Daoy (cell line): ENCODE data around the gene HACD2. TPM values are rescaled to one million over a fixed set of nuclear protein-coding genes. Genes with fewer than 3 reads are reported as not detected.
"Not testable (repeated sequence)": the region's sequence is repeated elsewhere in the genome, so short reads cannot be mapped to it uniquely, and the experiment has no call there.

Source experiments
- DNase-seq: peaks from one replicate; pipeline ENCODE4 v3.0.0-alpha.2; 2015; ENCODE audit warnings: low read depth
- total RNA-seq: library from RNA; depleted of rRNA; stranded (reverse); fragments of >200 nt; shearing (Covaris generic); gene quantifications from 2 replicates; pipeline ENCODE4 v1.2.3, GENCODE V29; 2014

HACD2 gene
- total RNA-seq, 1 experiment from 2014 or later = 26.7 TPM

- not testable (repeated sequence) for DNase-seq
These were observed 26.8 kb upstream of the HACD2 start for GRCh38 chr3:123611674-123612073.

- no peak for DNase-seq
These were observed 26.2 kb upstream of the HACD2 start for GRCh38 chr3:123611082-123611481.

- DNase-seq = no peak
These were observed 25.5 kb upstream of the HACD2 start for GRCh38 chr3:123610331-123610730.

GRCh38 chr3:123609063-123609462, 24.2 kb upstream of the HACD2 start:
- no peak for DNase-seq

GRCh38 chr3:123608263-123608937, 23.5 kb upstream of the HACD2 start:
- no peak for DNase-seq

GRCh38 chr3:123606527-123606926, 21.7 kb upstream of the HACD2 start:
- DNase-seq = no peak

- DNase-seq = peak; percentile 44
These were observed 21.0 kb upstream of the HACD2 start for GRCh38 chr3:123605789-123606234.

GRCh38 chr3:123603153-123603552, 18.3 kb upstream of the HACD2 start:
- DNase-seq = not testable (repeated sequence)

- DNase-seq = peak; percentile 86
These were observed 17.5 kb upstream of the HACD2 start for GRCh38 chr3:123602325-123602724.

GRCh38 chr3:123600863-123601262, 16.0 kb upstream of the HACD2 start:
- not testable (repeated sequence) for DNase-seq

- no peak for DNase-seq
These were observed 12.7 kb upstream of the HACD2 start for GRCh38 chr3:123597561-123597960.

- DNase-seq = no peak
These were observed 10.7 kb upstream of the HACD2 start for GRCh38 chr3:123595396-123596180.

- no peak for DNase-seq
These were observed 8.5 kb upstream of the HACD2 start for GRCh38 chr3:123593381-123593780.

- no peak for DNase-seq
These were observed 6.0 kb upstream of the HACD2 start for GRCh38 chr3:123590685-123591450.

- DNase-seq = no peak
These were observed 2.5 kb upstream of the HACD2 start for GRCh38 chr3:123587401-123587800.

- DNase-seq = no peak
These were observed 2.1 kb upstream of the HACD2 start for GRCh38 chr3:123586968-123587367.

- DNase-seq = peak; percentile 83
These were observed 1.3 kb upstream of the HACD2 start for GRCh38 chr3:123586131-123586530.

GRCh38 chr3:123584284-123584987, 417 bp downstream of the HACD2 start:
- DNase-seq = no peak

- no peak for DNase-seq
These were observed 1.3 kb downstream of the HACD2 start for GRCh38 chr3:123583561-123583960.

- DNase-seq = no peak
These were observed 2.5 kb downstream of the HACD2 start for GRCh38 chr3:123582315-123582714.

GRCh38 chr3:123576122-123576521, 8.7 kb downstream of the HACD2 start:
- no peak for DNase-seq

- no peak for DNase-seq
These were observed 12.9 kb downstream of the HACD2 start for GRCh38 chr3:123571973-123572365.
